Prostate gland (tissue), 2 donors: ENCODE measurements around the gene SH3PXD2A.

ENCODE experiments used
- POLR2A ChIP-seq: fragments of 450-650 bp; IDR thresholded peaks from one replicate; pipeline ENCODE4 v1.6.1; 2016; ENCODE audit warnings: antibody characterized with exemption, mild to moderate bottlenecking
- POLR2AphosphoS5 ChIP-seq: sonication (generic); formaldehyde crosslinking; IDR thresholded peaks from one replicate; pipeline ENCODE4 v1.6.1; 2017; ENCODE audit warnings: antibody characterized with exemption
- TF ChIP-seq, protein P1 (sequence below), 4 experiments: fragments of 200-600 bp in 2 of 4; fragments of 450-650 bp in 2 of 4; sonication (generic) in 2 of 4; IDR thresholded peaks; 1 replicate in 3 of 4; 2 replicates in 1 of 4; pipeline ENCODE4 v1.5.1; 2016 to 2019; ENCODE audit warnings: antibody characterized with exemption in 4 of 4, mild to moderate bottlenecking in 2 of 4, moderate library complexity in 2 of 4

DNA sequence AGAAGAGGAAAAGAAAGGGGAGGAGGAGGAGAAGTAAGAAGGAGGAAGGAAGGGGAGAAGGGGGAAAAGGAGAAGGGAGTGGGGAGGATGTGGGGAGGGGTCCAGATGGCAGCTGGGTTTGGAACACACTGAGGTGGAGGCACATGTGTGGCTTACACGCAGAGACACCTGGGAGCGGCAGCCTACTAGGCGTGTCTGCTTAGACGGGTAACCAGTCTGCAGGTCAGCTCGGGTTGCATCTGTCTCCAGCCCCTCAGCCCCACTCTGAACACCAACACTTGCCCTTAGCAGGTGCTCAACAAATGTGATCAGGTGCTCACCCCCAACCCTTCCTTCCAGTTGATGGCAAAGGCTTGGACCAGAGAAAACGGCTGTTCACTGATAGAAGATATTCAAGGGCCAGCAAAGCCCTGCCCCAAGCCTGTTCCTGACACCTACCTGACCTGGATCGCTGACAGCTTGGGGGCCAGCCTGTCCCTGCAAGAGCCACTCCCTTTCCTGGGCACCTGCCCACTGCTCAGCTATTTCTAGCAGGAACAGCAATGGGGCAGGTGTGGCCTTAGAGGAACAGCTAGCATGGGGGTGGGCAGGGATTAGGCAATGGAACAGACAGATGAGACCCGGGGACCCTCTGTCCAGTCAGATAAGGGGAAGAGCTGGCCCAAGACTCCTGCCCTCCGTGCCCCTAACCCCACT is 70.5 kb downstream of the SH3PXD2A start:
- TF ChIP-seq, protein P1, sequence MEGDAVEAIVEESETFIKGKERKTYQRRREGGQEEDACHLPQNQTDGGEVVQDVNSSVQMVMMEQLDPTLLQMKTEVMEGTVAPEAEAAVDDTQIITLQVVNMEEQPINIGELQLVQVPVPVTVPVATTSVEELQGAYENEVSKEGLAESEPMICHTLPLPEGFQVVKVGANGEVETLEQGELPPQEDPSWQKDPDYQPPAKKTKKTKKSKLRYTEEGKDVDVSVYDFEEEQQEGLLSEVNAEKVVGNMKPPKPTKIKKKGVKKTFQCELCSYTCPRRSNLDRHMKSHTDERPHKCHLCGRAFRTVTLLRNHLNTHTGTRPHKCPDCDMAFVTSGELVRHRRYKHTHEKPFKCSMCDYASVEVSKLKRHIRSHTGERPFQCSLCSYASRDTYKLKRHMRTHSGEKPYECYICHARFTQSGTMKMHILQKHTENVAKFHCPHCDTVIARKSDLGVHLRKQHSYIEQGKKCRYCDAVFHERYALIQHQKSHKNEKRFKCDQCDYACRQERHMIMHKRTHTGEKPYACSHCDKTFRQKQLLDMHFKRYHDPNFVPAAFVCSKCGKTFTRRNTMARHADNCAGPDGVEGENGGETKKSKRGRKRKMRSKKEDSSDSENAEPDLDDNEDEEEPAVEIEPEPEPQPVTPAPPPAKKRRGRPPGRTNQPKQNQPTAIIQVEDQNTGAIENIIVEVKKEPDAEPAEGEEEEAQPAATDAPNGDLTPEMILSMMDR (IDR thresholded peaks at IDR 0.05) = no peak
- TF ChIP-seq POLR2AphosphoS5 (no peak), POLR2A (no peak)
